ENCODE data around the gene MINPP1. TPM values are rescaled to one million over a fixed set of nuclear protein-coding genes. Genes with fewer than 3 reads are reported as not detected.

The MINPP1 gene
- total and polyA plus RNA-seq, 7 donors = 2.9 to 6.8 (median 4.4) TPM

- H3K36me3 ChIP-seq (ENCODE audit: insufficient read depth in 1 of 2, low read depth in 1 of 2) = no peaks in the 10 kb centered on the region
- H3K27ac ChIP-seq = no peak overlapping the region
- H3K4me1 ChIP-seq = no peaks in the 10 kb centered on the region
- ATAC-seq (no peak), DNase-seq (no peak)
- no peak overlapping the region for H3K4me3 ChIP-seq
- peaks cover 0 to 2% (median 0%) of the 10 kb centered on the region in 3 donors for H3K27me3 ChIP-seq (ENCODE audit: insufficient read depth in 3 of 3, low read length in 2 of 3)
- TF ChIP-seq, protein P1, sequence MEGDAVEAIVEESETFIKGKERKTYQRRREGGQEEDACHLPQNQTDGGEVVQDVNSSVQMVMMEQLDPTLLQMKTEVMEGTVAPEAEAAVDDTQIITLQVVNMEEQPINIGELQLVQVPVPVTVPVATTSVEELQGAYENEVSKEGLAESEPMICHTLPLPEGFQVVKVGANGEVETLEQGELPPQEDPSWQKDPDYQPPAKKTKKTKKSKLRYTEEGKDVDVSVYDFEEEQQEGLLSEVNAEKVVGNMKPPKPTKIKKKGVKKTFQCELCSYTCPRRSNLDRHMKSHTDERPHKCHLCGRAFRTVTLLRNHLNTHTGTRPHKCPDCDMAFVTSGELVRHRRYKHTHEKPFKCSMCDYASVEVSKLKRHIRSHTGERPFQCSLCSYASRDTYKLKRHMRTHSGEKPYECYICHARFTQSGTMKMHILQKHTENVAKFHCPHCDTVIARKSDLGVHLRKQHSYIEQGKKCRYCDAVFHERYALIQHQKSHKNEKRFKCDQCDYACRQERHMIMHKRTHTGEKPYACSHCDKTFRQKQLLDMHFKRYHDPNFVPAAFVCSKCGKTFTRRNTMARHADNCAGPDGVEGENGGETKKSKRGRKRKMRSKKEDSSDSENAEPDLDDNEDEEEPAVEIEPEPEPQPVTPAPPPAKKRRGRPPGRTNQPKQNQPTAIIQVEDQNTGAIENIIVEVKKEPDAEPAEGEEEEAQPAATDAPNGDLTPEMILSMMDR (IDR thresholded peaks at IDR 0.05) = no peak
- H3K9me3 ChIP-seq = no peaks in the 10 kb centered on the region
- intact Hi-C loops (cut with DNase I) = no loop called here
Measured at GRCh38 chr10:87593702-87594101, 89.0 kb downstream of the MINPP1 start.

DNA sequence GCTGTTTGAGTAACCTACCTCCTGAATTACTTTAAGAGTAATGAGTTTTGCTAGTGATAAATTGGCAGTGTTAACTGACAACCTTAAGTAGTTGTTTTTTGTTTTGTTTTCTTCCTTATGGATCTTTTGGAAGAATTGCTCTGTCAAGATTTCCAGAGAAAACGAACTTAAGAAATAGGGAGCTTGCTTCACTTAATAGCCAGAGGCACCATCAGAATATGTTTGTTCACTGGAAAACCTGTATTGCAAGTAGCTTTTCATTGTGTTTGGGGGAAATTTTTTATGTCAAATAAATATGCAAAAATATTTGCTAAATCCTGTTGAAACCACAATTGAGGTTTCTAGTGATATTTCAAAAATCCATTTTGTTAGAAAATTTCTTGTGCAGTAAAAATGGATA is 89.5 kb downstream of the MINPP1 start:
- H3K27ac ChIP-seq = no peak overlapping the region
- WGBS, 3 donors = 83 to 87% (median 83%) methylated on average over 1 of the region's 1 CpG
- TF ChIP-seq, protein P1 (IDR thresholded peaks at IDR 0.05) = no peak

DNA sequence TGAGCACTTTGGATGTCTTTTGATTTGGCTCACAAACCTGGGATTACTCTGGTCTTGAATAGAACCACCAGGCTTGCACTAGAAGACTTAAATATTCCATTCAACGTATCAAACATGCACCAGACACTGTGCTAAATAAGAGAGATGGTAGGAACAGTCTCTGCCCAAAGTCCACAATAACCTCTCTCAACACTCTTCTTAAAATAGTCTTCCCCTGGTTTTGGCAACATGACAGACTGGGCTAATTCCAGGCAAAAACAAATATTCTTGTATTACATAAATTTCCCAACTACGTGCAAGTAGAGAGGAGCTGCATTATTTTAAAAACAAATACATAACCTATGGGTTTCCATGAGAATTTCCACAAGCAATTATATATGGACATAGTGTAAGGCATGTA is 90.2 kb downstream of the MINPP1 start:
- Histone ChIP-seq H3K27ac (no peak overlapping the region), H3K9me3 (no peaks in the 10 kb centered on the region), H3K4me1 (no peaks in the 10 kb centered on the region), H3K4me3 (no peak overlapping the region), H3K27me3 (ENCODE audit: insufficient read depth in 3 of 3, low read length in 2 of 3) (peaks cover 0 to 2% (median 0%) of the 10 kb centered on the region in 3 donors), H3K36me3 (ENCODE audit: insufficient read depth in 1 of 2, low read depth in 1 of 2) (no peaks in the 10 kb centered on the region)
- no peak for ATAC-seq
- TF ChIP-seq, protein P1 (IDR thresholded peaks at IDR 0.05) = no peak
- 43 to 53% (median 46%) methylated on average over 2 of the region's 2 CpGs for WGBS, 3 donors
- DNase-seq = no peak
- intact Hi-C loops (cut with DNase I) = no loop called here

More for the DNA sequence above, 89.5 kb downstream of the MINPP1 start:
- no peak overlapping the region for H3K4me3 ChIP-seq
- H3K4me1 ChIP-seq = no peaks in the 10 kb centered on the region
- DNase-seq (no peak), ATAC-seq (no peak)
- H3K36me3 ChIP-seq (ENCODE audit: insufficient read depth in 1 of 2, low read depth in 1 of 2) = no peaks in the 10 kb centered on the region
- H3K9me3 ChIP-seq = no peaks in the 10 kb centered on the region
- peaks cover 0 to 2% (median 0%) of the 10 kb centered on the region in 3 donors for H3K27me3 ChIP-seq (ENCODE audit: insufficient read depth in 3 of 3, low read length in 2 of 3)
- intact Hi-C loops (cut with DNase I) = no loop called here

GRCh38 chr10:87596351-87596750 is 91.7 kb downstream of the MINPP1 start:
- no peak for DNase-seq
- TF ChIP-seq, protein P1 (IDR thresholded peaks at IDR 0.05) = no peak
- Histone ChIP-seq H3K4me1 (no peaks in the 10 kb centered on the region), H3K9me3 (no peaks in the 10 kb centered on the region), H3K4me3 (no peak overlapping the region), H3K27ac (no peak overlapping the region), H3K36me3 (ENCODE audit: insufficient read depth in 1 of 2, low read depth in 1 of 2) (no peaks in the 10 kb centered on the region), H3K27me3 (ENCODE audit: insufficient read depth in 3 of 3, low read length in 2 of 3) (no peaks in the 10 kb centered on the region)
- 79 to 93% (median 81%) methylated on average over 1 of the region's 1 CpG for WGBS, 3 donors
- ATAC-seq = no peak
- intact Hi-C loops (cut with DNase I) = no loop called here

- TF ChIP-seq, protein P1 (IDR thresholded peaks at IDR 0.05) = no peak
- 28 to 39% (median 33%) methylated on average over 8 of the region's 8 CpGs for WGBS, 3 donors
- Histone ChIP-seq H3K27ac (no peak overlapping the region), H3K36me3 (ENCODE audit: insufficient read depth in 1 of 2, low read depth in 1 of 2) (no peaks in the 10 kb centered on the region), H3K9me3 (no peaks in the 10 kb centered on the region), H3K4me1 (no peaks in the 10 kb centered on the region), H3K4me3 (no peak overlapping the region), H3K27me3 (ENCODE audit: insufficient read depth in 3 of 3, low read length in 2 of 3) (no peaks in the 10 kb centered on the region)
- intact Hi-C loops (cut with DNase I) = no loop called here
- ATAC-seq (no peak), DNase-seq (no peak)
Measured at GRCh38 chr10:87598700-87599099, 94.0 kb downstream of the MINPP1 start.
